ENCODE measurements around the gene CYSRT1.

Gene CYSRT1

DNA sequence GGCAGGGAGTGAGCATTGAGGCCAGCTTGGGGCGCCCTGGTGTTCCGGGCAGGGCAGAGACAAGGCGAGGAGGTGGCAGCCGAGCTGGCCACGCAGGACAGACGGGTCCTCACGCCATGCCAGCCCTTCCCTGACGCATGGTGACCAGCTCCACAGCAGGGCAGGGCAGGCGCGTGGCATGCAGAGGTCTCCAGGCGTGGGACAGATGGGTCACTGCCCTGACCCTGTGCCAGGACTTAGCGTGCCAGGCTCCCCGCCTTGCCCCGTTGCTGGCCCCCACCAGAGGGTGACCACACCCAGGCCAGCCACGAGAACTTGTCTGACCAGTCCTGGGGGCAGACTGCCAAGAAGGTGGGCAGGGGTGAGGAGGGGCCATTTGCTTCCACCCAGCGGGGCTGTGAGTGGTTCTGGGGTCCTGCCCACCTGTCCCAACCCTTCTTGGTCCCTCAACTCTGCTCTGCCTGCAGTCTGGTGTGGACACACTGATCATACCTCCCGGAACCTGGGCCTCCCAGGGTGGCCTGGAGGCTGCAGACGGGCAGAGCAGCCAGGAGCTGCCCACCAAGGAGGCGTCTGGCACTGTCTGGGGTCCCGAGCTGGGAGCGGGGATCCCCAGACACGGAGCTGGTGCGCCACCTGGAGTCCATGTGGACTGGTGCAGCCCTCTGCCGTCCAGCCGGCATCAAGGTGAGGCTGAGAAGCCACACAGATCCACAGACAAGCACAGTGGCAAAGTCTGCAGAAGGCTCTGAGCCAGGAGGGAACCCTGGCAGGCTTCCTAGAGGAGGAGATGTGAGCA is 2.3 kb downstream of the CYSRT1 start, which contains the start of gene RNF224:
RNF224 (plus strand) TSS at position 449 of the 799 bp plus-strand sequence. CDS start 834 bp downstream, outside the sequence.
- peak; percentile 77 for DNase-seq

DNA sequence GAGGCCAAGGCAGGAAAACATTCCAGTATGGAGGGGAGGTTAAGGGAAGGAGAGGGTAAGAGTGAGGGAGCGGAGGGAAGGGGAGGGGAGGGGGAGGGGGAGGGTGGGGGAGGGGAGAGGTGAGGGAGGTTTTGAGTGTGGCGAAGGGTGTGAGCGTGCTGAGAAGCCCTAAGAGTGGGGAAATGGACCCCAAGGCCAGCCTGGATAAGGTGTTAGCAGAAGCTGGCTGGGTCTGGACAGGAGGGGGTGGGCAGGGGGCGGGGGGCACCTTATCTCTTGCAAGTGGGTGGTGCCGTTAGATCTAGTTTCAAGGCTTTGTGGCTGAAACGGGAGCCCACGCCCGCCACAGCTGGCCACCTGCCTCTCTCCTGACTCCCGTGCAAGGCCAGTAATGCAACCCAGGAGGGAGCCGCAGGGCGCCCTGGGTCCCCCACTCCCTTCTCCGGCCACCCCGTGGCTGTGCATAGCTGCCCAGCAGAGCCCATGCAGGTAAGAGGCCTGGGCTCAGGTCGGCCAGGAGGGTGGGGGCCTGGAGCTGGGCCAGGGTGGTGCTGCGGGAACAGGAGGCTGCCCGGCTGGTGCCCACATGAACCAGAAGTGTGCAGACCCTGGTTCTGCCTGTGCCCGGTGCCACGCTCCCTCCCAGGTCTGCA is 3.0 kb downstream of the CYSRT1 start:
- DNase-seq: no peak

DNA sequence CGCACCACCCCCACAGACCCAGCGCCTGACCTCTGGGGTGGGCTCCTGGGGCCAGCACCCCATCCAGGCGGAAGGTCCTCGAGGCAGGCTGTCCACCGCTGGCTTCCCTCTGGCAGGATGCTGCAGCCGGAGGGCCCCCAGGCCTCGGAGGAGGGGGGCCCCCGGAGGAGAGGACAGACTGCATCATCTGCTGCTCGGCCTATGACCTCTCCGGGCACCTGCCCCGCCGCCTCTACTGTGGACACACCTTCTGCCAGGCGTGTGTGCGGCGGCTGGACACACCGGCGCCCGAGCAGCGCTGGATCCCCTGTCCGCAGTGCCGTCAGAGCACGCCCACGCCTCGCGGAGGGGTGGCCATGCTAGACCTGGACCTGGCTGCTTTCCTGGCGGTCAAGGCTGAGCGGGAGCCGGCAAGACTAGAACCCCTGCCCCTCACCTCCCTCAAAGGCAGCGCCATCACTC is 3.6 kb downstream of the CYSRT1 start:
- no peak for DNase-seq

DNA sequence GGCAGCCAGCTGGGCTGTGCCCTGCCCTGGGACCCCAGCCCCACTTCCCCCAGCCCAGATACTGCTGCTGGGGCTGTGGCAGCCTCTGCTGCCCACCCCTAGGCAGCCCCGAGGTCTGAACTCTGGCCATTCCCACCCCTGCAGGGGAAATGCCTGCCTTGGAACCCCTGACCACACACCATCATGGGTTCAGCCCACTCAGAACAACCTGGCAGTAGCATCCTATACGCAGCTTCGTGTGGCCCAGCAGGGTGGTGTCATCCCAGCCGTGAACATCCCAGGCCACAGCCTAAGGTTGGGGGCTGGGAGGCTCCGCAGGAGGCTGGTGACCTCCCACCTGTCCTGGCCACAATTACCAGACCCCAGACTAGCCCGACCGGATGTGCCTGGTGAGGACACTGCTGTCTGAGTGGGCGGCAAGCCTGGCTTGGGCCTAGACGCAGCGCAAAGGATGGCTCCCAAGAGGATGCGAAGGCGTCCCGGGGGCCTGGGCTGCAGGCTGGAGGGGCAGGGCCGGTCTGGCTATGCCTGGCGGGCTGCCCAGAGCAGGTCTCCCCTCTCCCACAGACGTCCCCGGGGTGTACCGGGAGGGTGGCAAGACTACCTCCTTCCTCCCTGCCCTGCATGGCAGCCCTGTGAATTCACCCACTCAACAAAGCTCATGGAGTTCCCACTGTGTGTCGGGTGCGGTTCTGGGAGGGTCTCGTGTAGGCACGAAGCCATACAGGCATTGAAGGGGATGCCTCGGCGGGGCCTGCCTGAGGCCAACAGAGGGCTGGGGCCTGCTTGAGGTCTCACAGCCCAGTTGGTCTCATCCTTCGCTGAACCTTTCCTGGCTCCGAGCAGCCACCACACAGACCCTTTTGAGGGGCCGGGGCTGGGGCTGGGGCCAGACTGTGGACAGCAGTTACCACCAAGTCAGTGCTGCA is 4.3 kb downstream of the CYSRT1 start:
- DNase-seq: no peak

DNA sequence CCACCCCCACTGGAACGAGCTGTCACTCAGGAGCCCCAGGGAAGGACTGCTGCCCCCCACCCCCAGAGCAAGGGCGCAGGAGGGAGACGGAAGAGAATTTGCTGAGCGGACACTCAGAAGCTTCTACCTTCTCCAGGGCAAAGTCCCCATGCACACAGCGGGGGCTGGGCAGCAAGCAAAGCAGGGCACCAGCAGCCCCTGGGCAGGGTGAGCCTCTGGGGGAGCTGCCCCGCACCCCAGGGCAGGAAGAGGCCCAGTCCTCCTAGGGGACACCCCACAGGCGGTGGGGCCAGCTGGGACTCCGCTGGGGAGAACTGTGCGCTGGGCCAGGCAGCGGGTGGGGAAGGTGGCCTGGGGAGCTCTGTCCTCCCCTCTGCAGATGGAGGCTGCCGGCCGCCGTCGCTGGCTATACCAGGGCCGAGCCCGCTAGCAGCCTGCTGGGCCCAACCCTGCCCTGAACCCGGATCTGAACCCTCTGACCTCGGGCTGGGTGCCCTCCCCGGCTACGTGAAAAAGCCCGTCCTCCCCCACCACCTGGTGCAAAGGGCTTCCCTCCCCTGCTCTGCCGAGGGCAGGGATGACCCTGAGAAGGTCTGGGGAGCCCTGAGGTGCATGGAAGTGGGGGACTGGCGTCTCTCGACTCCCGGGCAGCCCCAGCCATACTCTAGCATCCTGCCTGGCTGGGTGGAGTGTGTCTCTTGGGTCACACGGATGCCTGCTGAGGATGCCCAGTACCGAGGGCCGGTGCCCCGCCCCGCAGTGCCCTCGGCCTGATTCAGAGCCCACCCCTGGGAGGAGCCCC is 5.1 kb downstream of the CYSRT1 start:
- DNase-seq: no peak

DNA sequence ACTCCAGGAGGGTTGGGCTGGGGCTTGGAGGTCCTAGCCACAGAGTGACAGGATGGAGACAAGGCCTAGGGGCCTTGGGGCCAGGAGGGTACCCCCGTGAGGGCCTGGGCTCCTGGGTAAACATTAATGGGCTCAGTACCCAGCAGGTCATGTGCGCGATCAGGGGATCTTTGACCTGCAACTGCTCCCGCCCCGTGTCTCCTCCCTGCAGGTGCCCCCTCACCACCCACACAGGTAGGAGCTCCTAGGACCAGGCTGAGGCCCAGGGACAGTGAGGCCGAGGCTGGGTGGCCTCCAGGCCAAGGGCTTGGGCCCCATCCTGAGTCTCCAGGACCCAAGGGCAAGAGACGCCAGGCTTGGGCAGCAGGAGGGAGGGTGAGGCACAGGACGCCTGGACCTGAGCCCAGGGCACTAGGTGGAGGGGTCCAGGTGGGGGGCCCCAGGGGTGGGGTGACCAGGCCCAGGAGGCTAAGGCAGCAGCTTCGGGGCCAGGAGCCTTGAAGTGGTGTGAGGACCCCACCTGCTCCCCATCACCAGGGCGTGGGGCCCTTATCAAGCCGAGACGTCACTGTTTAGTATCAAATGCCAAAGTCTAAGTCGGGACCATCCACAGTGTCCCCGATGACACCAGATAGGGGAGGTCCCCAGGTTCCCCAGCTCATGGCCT is 5.9 kb downstream of the CYSRT1 start, which contains the start of gene SLC34A3:
SLC34A3 (plus strand) TSS at position 197 of the 667 bp plus-strand sequence. CDS start 802 bp downstream, outside the sequence.
- no peak for DNase-seq

DNA sequence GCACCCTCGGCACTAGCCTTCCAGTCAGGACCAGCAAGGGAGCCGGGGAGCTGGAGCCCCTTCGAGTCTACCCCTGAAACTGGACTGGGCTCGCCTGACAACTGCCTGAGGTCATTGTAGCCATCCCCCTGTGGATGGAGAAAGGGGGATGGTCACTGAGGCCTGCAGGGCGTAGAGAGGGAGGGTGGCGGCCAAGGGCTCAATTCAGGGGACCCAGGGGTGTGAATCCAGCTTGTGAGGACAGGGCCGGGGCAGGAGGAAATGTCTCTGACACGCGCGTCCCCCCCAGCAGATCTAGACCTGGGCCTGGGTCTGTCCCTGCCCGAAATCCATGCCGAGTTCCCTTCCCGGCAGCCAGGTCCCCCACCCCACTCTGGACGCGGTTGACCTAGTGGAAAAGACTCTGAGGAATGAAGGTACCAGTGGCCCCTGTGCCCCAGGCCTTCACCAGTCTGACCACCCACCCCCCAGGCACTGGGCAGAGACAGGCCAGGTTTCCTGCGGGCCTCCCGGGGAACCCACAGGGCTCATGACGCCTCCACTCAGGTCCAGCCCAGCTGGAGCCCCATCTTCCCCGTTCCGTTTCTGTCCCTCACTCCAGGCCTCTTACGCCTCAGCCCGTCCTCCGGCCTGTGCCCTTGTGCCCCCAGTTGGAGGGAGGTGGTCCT is 6.5 kb downstream of the CYSRT1 start:
- no peak for DNase-seq

DNA sequence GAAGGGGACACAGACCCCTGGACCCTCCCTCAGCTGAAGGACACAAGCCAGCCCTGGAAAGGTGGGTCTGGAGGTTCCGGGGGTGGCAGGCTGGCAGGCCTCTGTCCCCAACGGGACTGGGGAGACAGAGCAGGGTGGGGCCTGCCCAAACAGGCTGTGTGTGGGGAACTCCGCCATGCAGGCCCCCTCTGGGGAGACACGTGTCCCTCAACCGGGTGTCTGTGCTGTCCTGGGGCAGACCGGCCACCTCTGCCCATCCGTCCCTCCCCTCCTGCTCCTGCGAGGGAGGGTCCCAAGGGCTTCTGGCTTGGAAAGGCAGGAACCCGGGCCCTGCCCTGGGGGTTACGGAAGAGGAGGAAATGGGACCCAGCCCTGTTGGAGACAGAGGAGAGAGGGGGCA is 7.1 kb downstream of the CYSRT1 start:
- DNase-seq: no peak

DNA sequence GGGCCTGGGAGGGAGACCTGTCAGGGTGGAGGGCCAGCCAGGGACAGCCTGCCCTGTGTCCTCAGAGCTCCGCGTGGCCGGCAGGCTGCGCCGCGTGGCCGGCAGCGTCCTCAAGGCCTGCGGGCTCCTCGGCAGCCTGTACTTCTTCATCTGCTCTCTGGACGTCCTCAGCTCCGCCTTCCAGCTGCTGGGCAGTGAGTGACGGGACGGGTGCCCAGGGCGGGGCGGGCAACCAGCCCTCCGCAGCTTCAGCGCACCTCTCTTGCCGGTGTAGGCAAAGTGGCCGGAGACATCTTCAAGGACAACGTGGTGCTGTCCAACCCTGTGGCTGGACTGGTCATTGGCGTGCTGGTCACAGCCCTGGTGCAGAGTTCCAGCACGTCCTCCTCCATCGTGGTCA is 7.5 kb downstream of the CYSRT1 start:
- no peak for DNase-seq

DNA sequence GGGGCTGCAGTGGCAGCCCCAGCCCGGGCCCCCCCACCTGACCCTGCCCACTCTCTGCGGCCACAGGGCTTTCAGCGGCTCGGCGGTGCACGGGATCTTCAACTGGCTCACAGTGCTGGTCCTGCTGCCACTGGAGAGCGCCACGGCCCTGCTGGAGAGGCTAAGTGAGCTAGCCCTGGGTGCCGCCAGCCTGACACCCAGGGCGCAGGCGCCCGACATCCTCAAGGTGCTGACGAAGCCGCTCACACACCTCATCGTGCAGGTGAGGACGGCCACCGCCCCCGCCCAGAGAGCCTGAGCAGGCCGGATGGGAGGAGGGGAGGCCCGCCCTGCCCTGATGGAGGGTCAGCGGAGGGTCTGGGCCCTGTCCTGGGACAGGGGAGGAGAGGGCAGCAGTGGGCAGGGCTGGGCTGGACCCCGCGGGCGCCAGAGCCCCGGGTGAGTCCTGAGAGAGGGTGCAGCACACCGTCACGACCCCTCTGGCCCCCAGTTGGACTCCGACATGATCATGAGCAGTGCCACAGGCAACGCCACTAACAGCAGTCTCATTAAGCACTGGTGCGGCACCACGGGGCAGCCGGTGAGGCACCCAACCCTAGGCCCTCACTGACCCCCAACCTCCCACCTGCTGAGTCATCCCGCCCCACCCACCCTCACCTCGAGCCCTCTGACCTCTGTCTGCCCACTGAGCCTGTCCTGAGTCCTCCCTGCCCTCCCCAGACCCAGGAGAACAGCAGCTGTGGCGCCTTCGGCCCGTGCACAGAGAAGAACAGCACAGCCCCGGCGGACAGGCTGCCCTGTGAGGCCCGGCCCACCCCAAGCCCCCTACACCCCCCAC is 8.4 kb downstream of the CYSRT1 start:
- DNase-seq: no peak

DNA sequence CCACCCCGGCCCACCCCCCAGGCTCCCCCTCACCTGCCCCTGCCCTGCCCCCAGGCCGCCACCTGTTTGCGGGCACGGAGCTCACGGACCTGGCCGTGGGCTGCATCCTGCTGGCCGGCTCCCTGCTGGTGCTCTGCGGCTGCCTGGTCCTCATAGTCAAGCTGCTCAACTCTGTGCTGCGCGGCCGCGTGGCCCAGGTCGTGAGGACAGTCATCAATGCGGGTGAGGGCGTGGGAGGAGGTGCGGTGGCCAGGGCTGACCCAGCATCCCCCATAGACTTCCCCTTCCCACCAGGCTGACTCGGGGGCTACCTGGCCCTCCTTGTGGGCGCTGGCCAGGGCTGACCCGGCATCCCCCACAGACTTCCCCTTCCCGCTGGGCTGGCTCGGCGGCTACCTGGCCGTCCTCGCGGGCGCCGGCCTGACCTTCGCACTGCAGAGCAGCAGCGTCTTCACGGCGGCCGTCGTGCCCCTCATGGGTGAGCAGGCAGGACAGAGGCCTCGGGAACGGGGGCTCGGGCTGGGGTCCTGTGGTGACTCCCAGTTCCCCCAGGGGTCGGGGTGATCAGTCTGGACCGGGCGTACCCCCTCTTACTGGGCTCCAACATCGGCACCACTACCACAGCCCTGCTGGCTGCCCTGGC is 9.2 kb downstream of the CYSRT1 start:
- DNase-seq: no peak

DNA sequence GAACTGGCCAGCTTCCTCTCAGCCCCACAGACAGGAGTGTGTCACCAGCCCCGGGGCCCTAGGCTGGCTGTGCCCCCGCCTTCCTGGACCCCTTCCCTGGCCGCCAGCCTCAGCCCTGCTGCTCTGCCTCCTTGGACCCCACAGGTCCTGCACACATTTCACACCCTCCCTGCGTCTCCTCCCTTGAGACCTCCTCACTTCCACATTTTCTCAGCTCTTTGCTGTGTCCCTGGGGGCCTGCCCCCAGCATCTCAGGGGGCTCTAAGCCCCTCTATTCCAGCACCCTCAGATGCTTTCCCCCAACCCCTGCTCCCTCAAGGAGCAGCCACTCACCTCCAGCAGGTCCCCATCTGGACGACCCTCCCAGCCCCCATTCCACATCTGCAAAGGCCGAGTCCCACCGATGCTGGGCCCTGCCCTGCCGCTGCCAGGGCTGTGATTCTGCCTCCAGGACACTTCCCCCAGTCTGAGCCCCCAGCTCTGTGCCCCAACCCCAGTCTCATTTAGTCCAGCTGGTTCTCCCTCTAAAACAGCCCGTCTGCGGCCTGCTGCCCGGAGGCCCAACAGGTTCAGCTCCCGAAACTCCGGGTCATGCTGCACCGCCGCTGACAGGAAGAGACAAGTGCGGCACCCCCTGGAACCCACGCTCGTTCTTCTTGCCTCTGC is 9.9 kb downstream of the CYSRT1 start:
- no peak for DNase-seq

DNA sequence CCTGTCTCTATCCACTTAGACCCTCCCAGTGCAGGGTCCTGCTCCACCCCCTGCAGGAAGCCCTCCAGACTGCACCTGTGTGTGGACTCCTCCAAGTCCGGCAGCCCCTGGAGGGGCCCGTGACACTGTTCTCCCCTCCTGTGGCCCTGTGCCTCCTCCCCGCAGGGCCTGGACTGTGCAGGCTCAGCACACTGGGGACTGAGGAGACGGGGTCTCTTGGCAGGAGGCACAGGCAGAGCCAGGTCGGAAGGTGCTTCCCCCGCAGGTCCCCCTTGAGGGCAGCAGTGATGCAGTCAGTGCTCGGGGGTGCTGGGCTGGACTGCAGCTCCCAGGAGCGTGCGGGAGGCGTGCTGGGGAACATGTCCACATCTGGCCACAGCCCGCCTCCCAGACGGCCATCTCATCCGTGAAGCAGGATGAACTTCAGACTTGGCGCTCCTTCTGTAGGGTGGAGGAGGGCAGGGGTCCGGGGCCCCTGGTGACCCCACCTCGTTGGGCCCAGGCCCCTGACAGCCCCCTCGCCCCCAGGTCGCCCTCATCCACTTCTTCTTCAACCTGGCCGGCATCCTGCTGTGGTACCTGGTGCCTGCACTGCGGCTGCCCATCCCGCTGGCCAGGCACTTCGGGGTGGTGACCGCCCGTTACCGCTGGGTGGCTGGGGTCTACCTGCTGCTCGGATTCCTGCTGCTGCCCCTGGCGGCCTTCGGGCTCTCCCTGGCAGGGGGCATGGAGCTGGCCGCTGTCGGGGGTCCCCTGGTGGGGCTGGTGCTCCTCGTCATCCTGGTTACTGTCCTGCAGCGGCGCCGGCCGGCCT is 10.7 kb downstream of the CYSRT1 start:
- DNase-seq: no peak

DNA sequence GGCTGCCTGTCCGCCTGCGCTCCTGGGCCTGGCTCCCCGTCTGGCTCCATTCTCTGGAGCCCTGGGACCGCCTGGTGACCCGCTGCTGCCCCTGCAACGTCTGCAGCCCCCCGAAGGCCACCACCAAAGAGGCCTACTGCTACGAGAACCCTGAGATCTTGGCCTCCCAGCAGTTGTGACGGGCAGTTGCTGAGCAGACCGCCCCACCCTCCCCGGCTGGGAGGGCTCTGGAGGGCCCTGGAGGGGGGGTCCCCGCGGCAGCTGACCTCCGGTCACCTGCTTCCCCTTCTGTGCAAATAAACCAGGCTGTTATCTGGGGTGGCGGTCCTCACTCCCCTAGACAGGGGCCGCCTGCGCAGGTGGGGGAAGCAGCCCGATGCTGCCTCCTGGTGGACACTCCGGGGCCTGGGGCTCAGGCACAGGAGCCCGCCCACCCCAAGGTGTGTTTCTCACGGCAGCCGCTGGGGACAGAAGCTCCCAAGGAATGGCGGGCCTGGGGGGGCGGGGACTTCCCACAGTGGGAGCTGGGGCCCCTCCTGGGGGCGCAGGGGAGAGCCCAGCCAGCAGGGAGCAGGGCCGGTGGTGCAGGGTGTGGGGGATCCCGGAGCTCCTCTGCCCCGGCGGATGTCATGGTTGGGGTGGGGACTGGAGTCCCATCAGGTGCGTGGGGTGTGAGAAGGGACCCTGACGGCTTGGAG is 11.4 kb downstream of the CYSRT1 start:
- DNase-seq: peak; percentile 86 to 91

DNA sequence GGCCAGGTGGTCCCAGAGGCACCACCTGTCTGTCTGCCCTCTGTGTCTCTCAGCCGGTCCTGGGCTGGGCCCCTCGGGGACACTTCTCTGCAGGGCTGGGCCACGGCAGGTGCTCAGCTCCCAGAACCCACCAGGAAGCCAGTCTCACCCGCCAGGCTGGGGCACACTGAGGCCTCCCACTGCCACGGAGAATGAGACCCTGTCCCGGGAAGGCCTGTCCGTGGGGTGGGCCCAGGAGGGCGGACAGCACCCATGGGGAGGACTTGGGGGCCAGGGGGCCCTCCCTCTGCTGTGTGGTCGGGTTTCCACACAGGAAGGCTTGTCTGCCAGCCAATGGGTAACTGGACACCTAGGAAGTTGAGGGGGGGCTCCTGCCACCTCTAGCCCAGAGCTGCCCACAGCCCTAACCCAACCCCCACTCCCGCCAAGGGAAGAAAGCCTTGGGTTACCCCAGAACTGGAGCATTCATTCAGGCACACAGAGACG is 12.0 kb downstream of the CYSRT1 start:
- DNase-seq: no peak

DNA sequence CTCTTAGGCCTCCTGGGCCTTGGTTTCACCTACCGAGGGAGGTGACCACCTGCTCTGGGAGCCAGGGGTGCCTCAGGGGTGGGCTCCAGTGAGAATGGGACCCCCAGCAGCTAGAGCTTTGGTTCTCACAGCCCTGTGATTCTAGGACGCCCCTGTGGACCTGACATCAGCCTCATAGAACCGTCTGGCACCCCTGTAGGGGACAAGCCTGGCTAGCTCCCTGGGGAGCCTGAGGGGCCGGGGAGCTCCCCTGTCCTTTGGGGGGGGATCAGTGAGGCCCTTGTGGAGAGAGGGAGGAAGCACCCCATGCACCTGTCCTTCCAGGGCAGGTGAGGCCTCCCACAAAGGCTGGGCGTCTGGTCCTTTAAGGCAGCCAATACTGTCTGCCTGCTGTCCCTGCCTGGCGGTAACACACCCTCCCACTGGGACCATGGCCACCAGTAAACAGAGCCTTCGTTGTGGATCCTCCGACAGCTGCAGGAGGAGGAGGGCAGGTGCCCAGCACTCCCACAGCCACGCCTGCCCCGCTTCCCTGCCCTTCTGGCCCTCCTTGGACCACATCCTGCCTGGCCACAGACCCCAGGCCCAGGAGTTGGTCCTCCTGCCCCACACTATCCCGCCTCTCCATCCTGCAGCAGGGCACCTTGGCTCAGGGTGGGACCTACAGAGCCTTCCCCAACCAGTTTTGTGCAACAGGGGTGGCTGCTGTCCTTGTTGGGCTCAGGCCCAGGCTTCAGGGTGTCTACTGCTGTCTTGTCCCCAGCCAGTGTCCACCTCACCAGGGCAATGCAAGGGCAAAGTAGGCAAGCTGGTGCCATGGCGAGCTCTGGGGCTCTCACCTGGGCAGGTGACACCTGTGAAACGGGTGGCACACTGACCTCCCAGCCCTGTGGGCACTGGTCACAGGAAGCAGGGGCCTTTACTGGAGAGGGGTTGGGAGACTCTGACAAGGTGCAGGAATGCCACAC is 13.1 kb downstream of the CYSRT1 start:
- no peak for DNase-seq
